Prostate gland (tissue), 2 donors: ENCODE data around the gene PAX5.

Source experiments
- POLR2A ChIP-seq: fragments of 450-650 bp; IDR thresholded peaks from one replicate; pipeline ENCODE4 v1.6.1; 2016; ENCODE audit warnings: antibody characterized with exemption, mild to moderate bottlenecking
- POLR2AphosphoS5 ChIP-seq: sonication (generic); formaldehyde crosslinking; IDR thresholded peaks from one replicate; pipeline ENCODE4 v1.6.1; 2017; ENCODE audit warnings: antibody characterized with exemption
- TF ChIP-seq, protein P1 (sequence below), 4 experiments: fragments of 200-600 bp in 2 of 4; fragments of 450-650 bp in 2 of 4; sonication (generic) in 2 of 4; IDR thresholded peaks; 1 replicate in 3 of 4; 2 replicates in 1 of 4; pipeline ENCODE4 v1.5.1; 2016 to 2019; ENCODE audit warnings: antibody characterized with exemption in 4 of 4, mild to moderate bottlenecking in 2 of 4, moderate library complexity in 2 of 4

DNA sequence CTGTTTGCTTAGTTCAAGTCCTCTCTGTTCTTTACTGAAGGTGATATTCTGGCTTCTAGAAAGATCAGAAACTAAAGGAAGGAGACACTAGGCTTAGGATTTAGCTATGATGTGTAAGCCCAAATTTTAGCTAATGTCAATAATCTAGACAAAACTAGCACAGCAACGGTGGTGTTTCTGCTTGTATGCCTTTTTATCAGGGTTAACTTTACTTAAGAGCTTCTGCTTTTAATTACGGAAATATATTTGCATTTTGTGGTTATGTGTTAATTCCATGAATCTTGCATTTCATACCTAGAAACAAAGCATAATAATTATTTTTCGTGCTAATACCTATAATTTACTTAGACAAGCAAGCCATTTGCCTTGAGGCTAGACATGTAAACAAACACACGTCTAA, 96.1 kb downstream of the PAX5 start:
- TF ChIP-seq, protein P1, sequence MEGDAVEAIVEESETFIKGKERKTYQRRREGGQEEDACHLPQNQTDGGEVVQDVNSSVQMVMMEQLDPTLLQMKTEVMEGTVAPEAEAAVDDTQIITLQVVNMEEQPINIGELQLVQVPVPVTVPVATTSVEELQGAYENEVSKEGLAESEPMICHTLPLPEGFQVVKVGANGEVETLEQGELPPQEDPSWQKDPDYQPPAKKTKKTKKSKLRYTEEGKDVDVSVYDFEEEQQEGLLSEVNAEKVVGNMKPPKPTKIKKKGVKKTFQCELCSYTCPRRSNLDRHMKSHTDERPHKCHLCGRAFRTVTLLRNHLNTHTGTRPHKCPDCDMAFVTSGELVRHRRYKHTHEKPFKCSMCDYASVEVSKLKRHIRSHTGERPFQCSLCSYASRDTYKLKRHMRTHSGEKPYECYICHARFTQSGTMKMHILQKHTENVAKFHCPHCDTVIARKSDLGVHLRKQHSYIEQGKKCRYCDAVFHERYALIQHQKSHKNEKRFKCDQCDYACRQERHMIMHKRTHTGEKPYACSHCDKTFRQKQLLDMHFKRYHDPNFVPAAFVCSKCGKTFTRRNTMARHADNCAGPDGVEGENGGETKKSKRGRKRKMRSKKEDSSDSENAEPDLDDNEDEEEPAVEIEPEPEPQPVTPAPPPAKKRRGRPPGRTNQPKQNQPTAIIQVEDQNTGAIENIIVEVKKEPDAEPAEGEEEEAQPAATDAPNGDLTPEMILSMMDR (IDR thresholded peaks at IDR 0.05), result no peak
- TF ChIP-seq POLR2A (no peak), POLR2AphosphoS5 (no peak)
